WTC11 (cell line): ENCODE results near the gene SP140. TPM values are rescaled to one million over a fixed set of nuclear protein-coding genes. Genes with fewer than 3 reads are reported as not detected.

Experiments used
- ATAC-seq: fragments of 200-7000 bp; cut with Tn5 transposase; 2 replicates; pipeline ENCODE4 v1.10.0; 2021; ENCODE audit warnings: mild to moderate bottlenecking, moderate library complexity
- CTCF ChIA-PET: fragments of 300-600 bp; sonication (Branson Sonifier 250); formaldehyde crosslinking; loops from one replicate; lab custom pipeline; 2021; ENCODE audit warnings: antibody characterized with exemption; lab: Charles Lee
- POLR2A ChIA-PET: fragments of 350-600 bp; sonication (Branson Sonifier 250); formaldehyde crosslinking; loops from one replicate; lab custom pipeline; 2021; ENCODE audit warnings: antibody characterized with exemption; lab: Charles Lee
- DNase-seq: peaks from one replicate; pipeline ENCODE4 v3.0.0; 2021; ENCODE audit warnings: low spot score
- H3K27ac Mint-ChIP-seq: 2 replicates; pipeline ENCODE4 v1.8.0; 2021; ENCODE audit warnings: mixed read lengths
- H3K27me3 Mint-ChIP-seq: 2 replicates; pipeline ENCODE4 v1.8.0; 2021; ENCODE audit warnings: low read depth, mild to moderate bottlenecking, moderate library complexity, mixed read lengths
- H3K36me3 Mint-ChIP-seq: 2 replicates; pipeline ENCODE4 v1.8.0; 2021; ENCODE audit warnings: mixed read lengths
- H3K4me1 Mint-ChIP-seq: 2 replicates; pipeline ENCODE4 v1.8.0; 2022; ENCODE audit warnings: mixed read lengths
- H3K4me3 Mint-ChIP-seq: 2 replicates; pipeline ENCODE4 v1.8.0; 2021; ENCODE audit warnings: mild to moderate bottlenecking, moderate library complexity, mixed read lengths
- H3K9me3 Mint-ChIP-seq: 2 replicates; pipeline ENCODE4 v1.8.0; 2021; ENCODE audit warnings: mixed read lengths
- ARID4B ChIP-seq: sonication (generic); formaldehyde crosslinking; IDR thresholded peaks from 2 replicates; pipeline ENCODE4 v1.8.0; 2023; ENCODE audit warnings: missing genetic modification reagents, mild to moderate bottlenecking, borderline replicate concordance
- CDX4 ChIP-seq: fragments of 250-450 bp; sonication (Bioruptor Pico); IDR thresholded peaks from 2 replicates; pipeline ENCODE4 v1.9.0; 2021; ENCODE audit warnings: moderate library complexity, mild to moderate bottlenecking, inconsistent platforms, borderline replicate concordance
- EMX1 ChIP-seq: fragments of 250-450 bp; sonication (Bioruptor Pico); IDR thresholded peaks from 2 replicates; pipeline ENCODE4 v1.8.0; 2021; ENCODE audit warnings: mild to moderate bottlenecking
- FOXP1 ChIP-seq: sonication (generic); formaldehyde crosslinking; IDR thresholded peaks from 2 replicates; pipeline ENCODE4 v1.8.0; 2022; ENCODE audit warnings: missing genetic modification reagents, mild to moderate bottlenecking, moderate library complexity, borderline replicate concordance
- GABPB1 ChIP-seq: sonication (generic); formaldehyde crosslinking; IDR thresholded peaks from 2 replicates; pipeline ENCODE4 v1.8.1; 2023; ENCODE audit warnings: mild to moderate bottlenecking, missing genetic modification reagents
- GRHL2 ChIP-seq: fragments of 250-450 bp; sonication (Bioruptor Pico); IDR thresholded peaks from 2 replicates; pipeline ENCODE4 v1.8.0; 2022; ENCODE audit warnings: mild to moderate bottlenecking, moderate library complexity; ENCODE audit not compliant: insufficient replicate concordance, severe bottlenecking
- IRF2 ChIP-seq: sonication (generic); formaldehyde crosslinking; IDR thresholded peaks from 2 replicates; pipeline ENCODE4 v1.8.0; 2022; ENCODE audit warnings: low read depth, missing genetic modification reagents, borderline replicate concordance
- MXD4 ChIP-seq: fragments of 250-450 bp; sonication (Bioruptor Pico); IDR thresholded peaks from 2 replicates; pipeline ENCODE4 v1.8.0; 2021; ENCODE audit warnings: mild to moderate bottlenecking, moderate library complexity, borderline replicate concordance
- NR3C1 ChIP-seq: sonication (generic); formaldehyde crosslinking; conservative IDR thresholded peaks from 2 replicates; pipeline ENCODE4 v1.8.1; 2023; ENCODE audit warnings: low read depth, mild to moderate bottlenecking, missing genetic modification reagents
- PREB ChIP-seq: sonication (generic); formaldehyde crosslinking; IDR thresholded peaks from 2 replicates; pipeline ENCODE4 v1.8.1; 2022; ENCODE audit warnings: mild to moderate bottlenecking, missing genetic modification reagents, moderate library complexity, borderline replicate concordance
- RORB ChIP-seq: fragments of 250-450 bp; sonication (Bioruptor Pico); IDR thresholded peaks from 2 replicates; pipeline ENCODE4 v1.9.0; 2021; ENCODE audit warnings: mild to moderate bottlenecking
- SMAD3 ChIP-seq: sonication (generic); formaldehyde crosslinking; IDR thresholded peaks from 2 replicates; pipeline ENCODE4 v1.8.0; 2022; ENCODE audit warnings: missing genetic modification reagents, mild to moderate bottlenecking, borderline replicate concordance
- STAT6 ChIP-seq: sonication (generic); formaldehyde crosslinking; conservative IDR thresholded peaks from 2 replicates; pipeline ENCODE4 v1.8.1; 2023; ENCODE audit warnings: mild to moderate bottlenecking, low read depth, missing genetic modification reagents, moderate library complexity
- ZNF263 ChIP-seq: sonication (generic); formaldehyde crosslinking; IDR thresholded peaks from 2 replicates; pipeline ENCODE4 v1.8.1; 2022; ENCODE audit warnings: low read depth, mild to moderate bottlenecking, moderate library complexity, missing genetic modification reagents
- ZNF671 ChIP-seq: fragments of 250-450 bp; sonication (Bioruptor Pico); IDR thresholded peaks from 2 replicates; pipeline ENCODE4 v1.8.0; 2021; ENCODE audit warnings: mild to moderate bottlenecking
- total RNA-seq: library from RNA; stranded (reverse); gene quantifications from 3 replicates; pipeline ENCODE4 v1.2.3, GENCODE V29; 2021

The SP140 gene
- total RNA-seq, 1 experiment from 2014 or later = 0.66 TPM

- TF ChIP-seq PREB (no peak), IRF2 (no peak), MXD4 (CRISPR knock-in tag) (no peak), EMX1 (CRISPR knock-in tag) (no peak), NR3C1 (no peak), FOXP1 (CRISPR knock-in tag) (no peak), ARID4B (CRISPR knock-in tag) (no peak), SMAD3 (CRISPR knock-in tag) (no peak), ZNF671 (CRISPR knock-in tag) (no peak), GRHL2 (CRISPR knock-in tag) (no peak)
These were observed 18.7 kb downstream of the SP140 start (continued) for GRCh38 chr2:230244211-230244610.

GRCh38 chr2:230246206-230246605 is 20.7 kb downstream of the SP140 start:
- H3K9me3 Mint-ChIP-seq = peaks cover 3% of the 10 kb centered on the region; the same call in 1 of the 2 replicates
- CTCF ChIA-PET = no interaction called here
- DNase-seq (no peak), ATAC-seq (no peak)
- no peaks in the 10 kb centered on the region for H3K36me3 Mint-ChIP-seq
- POLR2A ChIA-PET = no interaction called here
- H3K4me3 Mint-ChIP-seq = no peak overlapping the region
- no peaks in the 10 kb centered on the region for H3K4me1 Mint-ChIP-seq
- no peaks in the 10 kb centered on the region for H3K27me3 Mint-ChIP-seq
- TF ChIP-seq RORB (CRISPR knock-in tag) (no peak), CDX4 (no peak), PREB (no peak), ZNF263 (CRISPR knock-in tag) (no peak), STAT6 (CRISPR knock-in tag) (no peak), GABPB1 (no peak)
- H3K27ac Mint-ChIP-seq = no peak overlapping the region
